Measurements from ENCODE around the gene CTSV.

DNA sequence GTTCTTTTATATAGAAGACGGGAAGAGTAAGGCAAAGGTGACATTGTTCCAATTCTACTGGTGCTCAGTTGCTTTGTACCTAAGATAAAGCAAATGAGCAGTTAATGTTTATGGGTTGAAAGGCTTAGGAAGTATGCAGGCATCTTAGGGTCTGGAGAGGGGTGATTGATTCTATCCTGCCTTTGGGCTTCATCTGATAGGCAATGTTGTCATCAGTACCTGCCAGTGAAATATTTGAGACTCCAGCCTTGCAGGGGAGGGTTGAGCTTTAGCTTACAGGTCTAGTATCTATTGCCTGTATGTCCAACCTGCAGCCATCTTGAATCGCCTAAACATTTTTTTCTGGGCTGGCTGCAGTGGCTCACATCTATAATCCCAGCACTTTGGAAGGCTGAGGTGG, 13.8 kb upstream of the CTSV start:
- no peak for TF ChIP-seq POLR2A (IDR thresholded peaks at IDR 0.05)
- TF ChIP-seq, protein P1, sequence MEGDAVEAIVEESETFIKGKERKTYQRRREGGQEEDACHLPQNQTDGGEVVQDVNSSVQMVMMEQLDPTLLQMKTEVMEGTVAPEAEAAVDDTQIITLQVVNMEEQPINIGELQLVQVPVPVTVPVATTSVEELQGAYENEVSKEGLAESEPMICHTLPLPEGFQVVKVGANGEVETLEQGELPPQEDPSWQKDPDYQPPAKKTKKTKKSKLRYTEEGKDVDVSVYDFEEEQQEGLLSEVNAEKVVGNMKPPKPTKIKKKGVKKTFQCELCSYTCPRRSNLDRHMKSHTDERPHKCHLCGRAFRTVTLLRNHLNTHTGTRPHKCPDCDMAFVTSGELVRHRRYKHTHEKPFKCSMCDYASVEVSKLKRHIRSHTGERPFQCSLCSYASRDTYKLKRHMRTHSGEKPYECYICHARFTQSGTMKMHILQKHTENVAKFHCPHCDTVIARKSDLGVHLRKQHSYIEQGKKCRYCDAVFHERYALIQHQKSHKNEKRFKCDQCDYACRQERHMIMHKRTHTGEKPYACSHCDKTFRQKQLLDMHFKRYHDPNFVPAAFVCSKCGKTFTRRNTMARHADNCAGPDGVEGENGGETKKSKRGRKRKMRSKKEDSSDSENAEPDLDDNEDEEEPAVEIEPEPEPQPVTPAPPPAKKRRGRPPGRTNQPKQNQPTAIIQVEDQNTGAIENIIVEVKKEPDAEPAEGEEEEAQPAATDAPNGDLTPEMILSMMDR (IDR thresholded peaks at IDR 0.05 in 4 of 5, conservative IDR thresholded peaks at IDR 0.05 in 1 of 5) = no peak
